Measurements from ENCODE around the gene SDC4.

SDC4 gene

GRCh38 chr20:45297786-45298497 lies 50.3 kb downstream of the SDC4 start:
- no peak for DNase-seq (ENCODE audit: low read depth)

GRCh38 chr20:45294659-45295058 lies 53.6 kb downstream of the SDC4 start:
- no peak for DNase-seq (ENCODE audit: low read depth)

GRCh38 chr20:45294003-45294368 lies 54.2 kb downstream of the SDC4 start:
- DNase-seq (ENCODE audit: low read depth): no peak

GRCh38 chr20:45293041-45294002 lies 54.9 kb downstream of the SDC4 start:
- peak; percentile 4 for DNase-seq (ENCODE audit: low read depth)

- no peak for DNase-seq (ENCODE audit: low read depth)
These were observed 55.9 kb downstream of the SDC4 start for GRCh38 chr20:45292343-45292742.

- no peak for DNase-seq (ENCODE audit: low read depth)
These were observed 56.7 kb downstream of the SDC4 start for GRCh38 chr20:45291526-45291925.

GRCh38 chr20:45290677-45291355 lies 57.4 kb downstream of the SDC4 start:
- DNase-seq (ENCODE audit: low read depth): peak; percentile 26

- DNase-seq (ENCODE audit: low read depth): no peak
These were observed 58.1 kb downstream of the SDC4 start for GRCh38 chr20:45289942-45290676.

GRCh38 chr20:45288860-45289259 lies 59.4 kb downstream of the SDC4 start:
- no peak for DNase-seq (ENCODE audit: low read depth)

GRCh38 chr20:45288376-45288775 lies 59.8 kb downstream of the SDC4 start:
- DNase-seq (ENCODE audit: low read depth): no peak

- DNase-seq (ENCODE audit: low read depth): no peak
These were observed 64.6 kb downstream of the SDC4 start for GRCh38 chr20:45283551-45284057.

- no peak for DNase-seq (ENCODE audit: low read depth)
These were observed 65.3 kb downstream of the SDC4 start for GRCh38 chr20:45282700-45283550.

GRCh38 chr20:45279992-45280391 lies 68.2 kb downstream of the SDC4 start:
- no peak for DNase-seq (ENCODE audit: low read depth)

- no peak for DNase-seq (ENCODE audit: low read depth)
These were observed 72.9 kb downstream of the SDC4 start for GRCh38 chr20:45275338-45275737.

Measured in GM04503 (cell line).